Measurements from ENCODE around the gene GCSH.

GCSH gene

GRCh38 chr16:81069063-81069462 is 27.1 kb downstream of the GCSH start:
- Histone ChIP-seq H3K36me3 (ENCODE audit: insufficient read depth, low read length) (no peaks in the 10 kb centered on the region), H3K9me3 (ENCODE audit: low read length) (no peaks in the 10 kb centered on the region), H3K9ac (ENCODE audit: low read length) (no peak overlapping the region), H3K27ac (ENCODE audit: low read depth, low read length) (no peak overlapping the region), H3K27me3 (ENCODE audit: control insufficient read depth in 1 of 2, insufficient read depth in 2 of 2, low read length in 2 of 2) (no peaks in the 10 kb centered on the region), H3K4me1 (ENCODE audit: insufficient read depth, low read length) (no peaks in the 10 kb centered on the region), H3K4me3 (ENCODE audit: low read depth in 1 of 2, low read length in 2 of 2) (no peak overlapping the region)

DNA sequence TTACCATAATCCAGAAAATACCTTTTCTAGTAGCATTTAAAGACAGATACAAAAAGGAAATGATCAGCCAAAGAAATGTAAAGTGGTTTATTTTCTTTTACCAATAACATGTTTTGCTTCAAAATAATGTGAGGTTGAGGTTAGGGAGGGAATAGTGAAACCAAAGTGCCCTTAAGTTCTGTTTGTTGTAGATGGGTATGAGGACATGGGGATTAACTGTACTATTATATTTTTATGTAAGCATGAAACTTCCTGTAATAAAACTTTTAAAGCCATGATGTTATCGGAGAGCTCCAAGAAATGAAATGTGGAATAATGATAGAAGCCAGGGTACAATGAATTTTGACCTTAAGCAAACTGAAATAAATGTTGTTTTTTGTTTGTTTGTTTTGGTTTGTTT is 29.0 kb downstream of the GCSH start:
- Histone ChIP-seq H3K9me3 (ENCODE audit: low read length) (no peaks in the 10 kb centered on the region), H3K27me3 (ENCODE audit: control insufficient read depth in 1 of 2, insufficient read depth in 2 of 2, low read length in 2 of 2) (no peaks in the 10 kb centered on the region), H3K4me1 (ENCODE audit: insufficient read depth, low read length) (no peaks in the 10 kb centered on the region), H3K27ac (ENCODE audit: low read depth, low read length) (no peak overlapping the region), H3K36me3 (ENCODE audit: insufficient read depth, low read length) (no peaks in the 10 kb centered on the region), H3K4me3 (ENCODE audit: low read depth in 1 of 2, low read length in 2 of 2) (no peak overlapping the region), H3K9ac (ENCODE audit: low read length) (no peak overlapping the region)

GRCh38 chr16:81066681-81067080 is 29.5 kb downstream of the GCSH start:
- Histone ChIP-seq H3K27me3 (ENCODE audit: control insufficient read depth in 1 of 2, insufficient read depth in 2 of 2, low read length in 2 of 2) (no peaks in the 10 kb centered on the region), H3K4me3 (ENCODE audit: low read depth in 1 of 2, low read length in 2 of 2) (no peak overlapping the region), H3K4me1 (ENCODE audit: insufficient read depth, low read length) (no peaks in the 10 kb centered on the region), H3K27ac (ENCODE audit: low read depth, low read length) (no peak overlapping the region), H3K9me3 (ENCODE audit: low read length) (no peaks in the 10 kb centered on the region), H3K9ac (ENCODE audit: low read length) (no peak overlapping the region), H3K36me3 (ENCODE audit: insufficient read depth, low read length) (no peaks in the 10 kb centered on the region)

GRCh38 chr16:81061871-81062608 is 34.2 kb downstream of the GCSH start:
- H3K4me3 ChIP-seq (ENCODE audit: low read depth in 1 of 2, low read length in 2 of 2): no peak overlapping the region

GRCh38 chr16:81061307-81061640 is 34.9 kb downstream of the GCSH start:
- H3K9me3 ChIP-seq (ENCODE audit: low read length): no peaks in the 10 kb centered on the region
- no peak overlapping the region for H3K4me3 ChIP-seq (ENCODE audit: low read depth in 1 of 2, low read length in 2 of 2)
- H3K36me3 ChIP-seq (ENCODE audit: insufficient read depth, low read length): no peaks in the 10 kb centered on the region
- H3K9ac ChIP-seq (ENCODE audit: low read length): no peak overlapping the region
- no peak overlapping the region for H3K27ac ChIP-seq (ENCODE audit: low read depth, low read length)
- H3K27me3 ChIP-seq (ENCODE audit: control insufficient read depth in 1 of 2, insufficient read depth in 2 of 2, low read length in 2 of 2): no peaks in the 10 kb centered on the region
- no peaks in the 10 kb centered on the region for H3K4me1 ChIP-seq (ENCODE audit: insufficient read depth, low read length)

More at GRCh38 chr16:81061871-81062608, 34.2 kb downstream of the GCSH start:
- Histone ChIP-seq H3K9ac (ENCODE audit: low read length) (no peak overlapping the region), H3K9me3 (ENCODE audit: low read length) (no peaks in the 10 kb centered on the region), H3K27me3 (ENCODE audit: control insufficient read depth in 1 of 2, insufficient read depth in 2 of 2, low read length in 2 of 2) (no peaks in the 10 kb centered on the region), H3K27ac (ENCODE audit: low read depth, low read length) (no peak overlapping the region), H3K4me1 (ENCODE audit: insufficient read depth, low read length) (no peaks in the 10 kb centered on the region), H3K36me3 (ENCODE audit: insufficient read depth, low read length) (no peaks in the 10 kb centered on the region)

GRCh38 chr16:81060576-81061306 is 35.5 kb downstream of the GCSH start:
- no peaks in the 10 kb centered on the region for H3K27me3 ChIP-seq (ENCODE audit: control insufficient read depth in 1 of 2, insufficient read depth in 2 of 2, low read length in 2 of 2)
- no peaks in the 10 kb centered on the region for H3K36me3 ChIP-seq (ENCODE audit: insufficient read depth, low read length)
- H3K27ac ChIP-seq (ENCODE audit: low read depth, low read length): no peak overlapping the region
- no peak overlapping the region for H3K4me3 ChIP-seq (ENCODE audit: low read depth in 1 of 2, low read length in 2 of 2)
- H3K9me3 ChIP-seq (ENCODE audit: low read length): no peaks in the 10 kb centered on the region
- H3K4me1 ChIP-seq (ENCODE audit: insufficient read depth, low read length): no peaks in the 10 kb centered on the region
- H3K9ac ChIP-seq (ENCODE audit: low read length): no peak overlapping the region

DNA sequence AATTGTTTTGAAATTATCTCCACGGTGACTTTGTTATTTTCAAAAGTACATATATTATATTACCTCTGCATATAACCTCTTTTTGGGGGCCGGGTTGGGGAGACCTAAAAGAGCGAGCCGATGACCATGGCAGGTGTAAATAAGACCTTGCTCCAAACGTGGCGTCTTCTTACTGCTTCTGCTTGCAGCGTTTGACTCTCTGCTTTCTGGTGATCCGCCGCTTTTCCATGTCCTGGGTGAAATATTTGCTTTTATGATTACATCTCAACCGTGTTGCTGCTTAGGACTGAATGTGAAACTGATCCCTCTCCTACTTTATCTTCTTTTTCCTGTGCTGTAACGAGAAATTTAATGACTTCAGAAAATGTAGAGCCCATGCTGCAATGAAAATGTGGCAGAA is 42.4 kb downstream of the GCSH start:
- H3K36me3 ChIP-seq (ENCODE audit: insufficient read depth, low read length): no peaks in the 10 kb centered on the region

GRCh38 chr16:81042821-81043220 is 53.4 kb downstream of the GCSH start:
- H3K36me3 ChIP-seq (ENCODE audit: insufficient read depth, low read length): peaks cover 43% of the 10 kb centered on the region
- no peaks in the 10 kb centered on the region for H3K27me3 ChIP-seq (ENCODE audit: control insufficient read depth in 1 of 2, insufficient read depth in 2 of 2, low read length in 2 of 2)
- no peak overlapping the region for H3K4me3 ChIP-seq (ENCODE audit: low read depth in 1 of 2, low read length in 2 of 2)
- H3K9ac ChIP-seq (ENCODE audit: low read length): no peak overlapping the region
- no peak overlapping the region for H3K27ac ChIP-seq (ENCODE audit: low read depth, low read length)
- H3K9me3 ChIP-seq (ENCODE audit: low read length): no peaks in the 10 kb centered on the region
- H3K4me1 ChIP-seq (ENCODE audit: insufficient read depth, low read length): peaks cover 3% of the 10 kb centered on the region

More for the DNA sequence above, 42.4 kb downstream of the GCSH start:
- no peaks in the 10 kb centered on the region for H3K27me3 ChIP-seq (ENCODE audit: control insufficient read depth in 1 of 2, insufficient read depth in 2 of 2, low read length in 2 of 2)
- H3K9me3 ChIP-seq (ENCODE audit: low read length): no peaks in the 10 kb centered on the region
- H3K4me3 ChIP-seq (ENCODE audit: low read depth in 1 of 2, low read length in 2 of 2): no peak overlapping the region
- no peak overlapping the region for H3K27ac ChIP-seq (ENCODE audit: low read depth, low read length)
- H3K4me1 ChIP-seq (ENCODE audit: insufficient read depth, low read length): no peaks in the 10 kb centered on the region
- no peak overlapping the region for H3K9ac ChIP-seq (ENCODE audit: low read length)

DNA sequence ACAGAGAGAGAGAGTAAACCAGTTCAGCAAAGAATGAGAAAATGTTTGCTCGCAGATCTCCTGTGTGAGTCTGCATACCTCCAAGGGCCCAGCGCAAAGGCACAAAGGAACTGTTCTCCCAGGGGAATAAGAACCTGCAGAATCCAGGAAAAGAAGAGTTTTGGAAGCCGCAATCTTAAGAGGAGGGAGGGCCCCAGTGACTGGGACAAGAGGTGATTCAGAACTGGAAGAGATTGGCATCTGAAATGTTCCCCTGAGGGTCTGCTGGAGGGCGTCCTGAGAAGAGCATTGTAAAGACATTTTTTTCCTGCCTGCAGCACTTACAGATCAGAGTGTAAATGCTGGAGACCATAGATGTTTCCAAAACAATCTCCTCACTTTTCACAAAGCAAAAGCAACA is 54.5 kb downstream of the GCSH start:
- Histone ChIP-seq H3K9me3 (ENCODE audit: low read length) (no peaks in the 10 kb centered on the region), H3K4me3 (ENCODE audit: low read depth in 1 of 2, low read length in 2 of 2) (no peak overlapping the region), H3K27me3 (ENCODE audit: control insufficient read depth in 1 of 2, insufficient read depth in 2 of 2, low read length in 2 of 2) (no peaks in the 10 kb centered on the region), H3K9ac (ENCODE audit: low read length) (no peak overlapping the region), H3K27ac (ENCODE audit: low read depth, low read length) (no peak overlapping the region), H3K4me1 (ENCODE audit: insufficient read depth, low read length) (peaks cover 14% of the 10 kb centered on the region), H3K36me3 (ENCODE audit: insufficient read depth, low read length) (peaks cover 43% of the 10 kb centered on the region)

DNA sequence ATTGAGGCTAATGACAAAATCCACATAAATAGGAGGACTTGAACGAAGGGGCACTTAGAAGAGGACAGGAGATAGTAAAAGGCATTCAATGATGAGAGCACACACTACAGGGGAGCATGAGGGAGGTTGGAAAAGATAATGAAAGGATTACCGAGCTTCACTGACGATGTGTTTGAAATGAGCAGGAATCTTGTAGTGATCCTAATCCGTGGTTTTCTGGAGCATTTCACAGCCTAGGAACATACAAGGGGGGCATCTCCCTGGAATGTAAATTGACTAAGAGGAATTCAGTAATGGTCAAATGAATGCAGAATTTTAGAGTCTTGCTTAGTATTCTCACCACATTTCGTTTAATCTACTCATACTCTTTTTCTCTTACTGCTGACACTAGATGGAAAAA is 55.4 kb downstream of the GCSH start:
- no peak overlapping the region for H3K9ac ChIP-seq (ENCODE audit: low read length)
- no peak overlapping the region for H3K4me3 ChIP-seq (ENCODE audit: low read depth in 1 of 2, low read length in 2 of 2)
- no peaks in the 10 kb centered on the region for H3K27me3 ChIP-seq (ENCODE audit: control insufficient read depth in 1 of 2, insufficient read depth in 2 of 2, low read length in 2 of 2)
- no peak overlapping the region for H3K27ac ChIP-seq (ENCODE audit: low read depth, low read length)
- H3K4me1 ChIP-seq (ENCODE audit: insufficient read depth, low read length): peaks cover 17% of the 10 kb centered on the region
- peaks cover 43% of the 10 kb centered on the region for H3K36me3 ChIP-seq (ENCODE audit: insufficient read depth, low read length)
- no peaks in the 10 kb centered on the region for H3K9me3 ChIP-seq (ENCODE audit: low read length)

GRCh38 chr16:81040131-81040530 is 56.1 kb downstream of the GCSH start:
- no peak overlapping the region for H3K27ac ChIP-seq (ENCODE audit: low read depth, low read length)
- H3K4me3 ChIP-seq (ENCODE audit: low read depth in 1 of 2, low read length in 2 of 2): no peak overlapping the region
- no peaks in the 10 kb centered on the region for H3K27me3 ChIP-seq (ENCODE audit: control insufficient read depth in 1 of 2, insufficient read depth in 2 of 2, low read length in 2 of 2)
- H3K9me3 ChIP-seq (ENCODE audit: low read length): no peaks in the 10 kb centered on the region
- H3K36me3 ChIP-seq (ENCODE audit: insufficient read depth, low read length): peaks cover 37% of the 10 kb centered on the region
- peaks cover 17% of the 10 kb centered on the region for H3K4me1 ChIP-seq (ENCODE audit: insufficient read depth, low read length)
- no peak overlapping the region for H3K9ac ChIP-seq (ENCODE audit: low read length)

Measured in muscle layer of colon (tissue), 2 donors.